Measurements from ENCODE around the gene PDE10A.

DNA sequence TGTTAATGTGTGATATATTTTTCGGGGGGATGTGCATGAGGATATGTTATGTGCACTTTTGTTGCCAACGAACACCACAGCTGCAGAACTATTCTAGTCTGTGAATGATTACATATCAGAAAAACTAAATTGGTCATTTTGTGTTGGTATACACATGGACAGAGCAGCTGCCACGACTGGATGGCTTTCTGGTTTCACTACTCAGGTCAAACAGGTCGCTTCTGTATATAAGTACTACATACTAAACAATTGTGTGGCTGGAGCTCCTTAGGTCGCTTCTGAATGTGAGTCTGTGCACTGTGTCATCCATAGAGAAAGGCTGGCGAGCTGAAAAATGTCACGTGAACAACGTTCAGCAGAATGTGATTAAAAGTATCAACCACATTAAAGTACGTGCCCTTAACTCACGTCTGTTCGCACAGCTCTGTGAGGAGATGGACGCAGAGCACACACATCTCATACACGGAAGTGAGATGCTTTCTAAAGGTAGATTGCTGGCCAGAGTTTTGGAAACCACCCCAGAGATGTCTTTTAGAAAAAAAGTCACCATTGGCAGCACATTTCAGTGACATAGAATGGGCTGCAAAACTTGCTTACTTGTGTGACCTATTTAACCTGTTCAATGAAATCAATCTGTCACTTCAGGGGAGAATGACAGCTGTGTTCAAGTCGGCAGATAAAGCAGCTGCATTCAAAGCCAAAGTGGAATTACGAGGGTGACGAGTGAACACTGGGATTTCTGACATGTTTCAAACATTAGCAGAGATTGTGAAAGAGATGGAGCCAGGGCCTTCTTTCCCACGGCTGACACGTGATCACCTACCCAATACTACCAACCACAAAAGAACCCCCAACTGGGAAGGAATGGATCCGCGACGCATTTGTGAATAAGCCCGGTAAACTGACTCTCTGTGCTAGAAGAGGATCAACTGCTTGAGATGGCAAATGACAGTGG, 176.6 kb downstream of the PDE10A start:
- TF ChIP-seq, protein P1, sequence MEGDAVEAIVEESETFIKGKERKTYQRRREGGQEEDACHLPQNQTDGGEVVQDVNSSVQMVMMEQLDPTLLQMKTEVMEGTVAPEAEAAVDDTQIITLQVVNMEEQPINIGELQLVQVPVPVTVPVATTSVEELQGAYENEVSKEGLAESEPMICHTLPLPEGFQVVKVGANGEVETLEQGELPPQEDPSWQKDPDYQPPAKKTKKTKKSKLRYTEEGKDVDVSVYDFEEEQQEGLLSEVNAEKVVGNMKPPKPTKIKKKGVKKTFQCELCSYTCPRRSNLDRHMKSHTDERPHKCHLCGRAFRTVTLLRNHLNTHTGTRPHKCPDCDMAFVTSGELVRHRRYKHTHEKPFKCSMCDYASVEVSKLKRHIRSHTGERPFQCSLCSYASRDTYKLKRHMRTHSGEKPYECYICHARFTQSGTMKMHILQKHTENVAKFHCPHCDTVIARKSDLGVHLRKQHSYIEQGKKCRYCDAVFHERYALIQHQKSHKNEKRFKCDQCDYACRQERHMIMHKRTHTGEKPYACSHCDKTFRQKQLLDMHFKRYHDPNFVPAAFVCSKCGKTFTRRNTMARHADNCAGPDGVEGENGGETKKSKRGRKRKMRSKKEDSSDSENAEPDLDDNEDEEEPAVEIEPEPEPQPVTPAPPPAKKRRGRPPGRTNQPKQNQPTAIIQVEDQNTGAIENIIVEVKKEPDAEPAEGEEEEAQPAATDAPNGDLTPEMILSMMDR (IDR thresholded peaks at IDR 0.05), result no peak
- no peak for TF ChIP-seq EP300 (IDR thresholded peaks at IDR 0.05)

Data from ovary (tissue), 3 donors.